ENCODE measurements around the gene UBA6.
"Not testable (repeated sequence)": the region's sequence is repeated elsewhere in the genome, so short reads cannot be mapped to it uniquely, and the experiment has no call there.

UBA6 gene

GRCh38 chr4:67659065-67659464 is 41.9 kb downstream of the UBA6 start:
- DNase-seq, result no peak

GRCh38 chr4:67658302-67658701 is 42.7 kb downstream of the UBA6 start:
- no peak for DNase-seq

- DNase-seq, result no peak
Measured at GRCh38 chr4:67651536-67651935, 49.4 kb downstream of the UBA6 start.

- no peak for DNase-seq
Measured at GRCh38 chr4:67638136-67638535, 62.8 kb downstream of the UBA6 start.

GRCh38 chr4:67636978-67637377 is 64.0 kb downstream of the UBA6 start:
- DNase-seq, result not testable (repeated sequence)

- DNase-seq, result no peak
Measured at GRCh38 chr4:67635331-67635730, 65.6 kb downstream of the UBA6 start.

GRCh38 chr4:67634741-67635140 is 66.2 kb downstream of the UBA6 start:
- DNase-seq, result no peak

- DNase-seq, result no peak
Measured at GRCh38 chr4:67632492-67632891, 68.5 kb downstream of the UBA6 start.

GRCh38 chr4:67624939-67625338 is 76.0 kb downstream of the UBA6 start:
- DNase-seq, result no peak

GRCh38 chr4:67616478-67616877 is 84.5 kb downstream of the UBA6 start:
- no peak for DNase-seq

GRCh38 chr4:67615119-67615518 is 85.8 kb downstream of the UBA6 start:
- no peak for DNase-seq

GRCh38 chr4:67614186-67614585 is 86.8 kb downstream of the UBA6 start:
- DNase-seq, result no peak

GRCh38 chr4:67608027-67608426 is 92.9 kb downstream of the UBA6 start:
- DNase-seq, result no peak

GRCh38 chr4:67604749-67605148 is 96.2 kb downstream of the UBA6 start:
- no peak for DNase-seq

- no peak for DNase-seq
Measured at GRCh38 chr4:67604029-67604381, 97.0 kb downstream of the UBA6 start.

- DNase-seq, result no peak
Measured at GRCh38 chr4:67603310-67604028, 97.5 kb downstream of the UBA6 start.

GRCh38 chr4:67593741-67594175 is 107.2 kb downstream of the UBA6 start:
- DNase-seq, result no peak

- DNase-seq, result no peak
Measured at GRCh38 chr4:67587156-67587555, 113.8 kb downstream of the UBA6 start.

GRCh38 chr4:67584496-67584895 is 116.5 kb downstream of the UBA6 start:
- DNase-seq, result no peak

GRCh38 chr4:67581913-67582312 is 119.0 kb downstream of the UBA6 start:
- no peak for DNase-seq

GRCh38 chr4:67581208-67581857 is 119.6 kb downstream of the UBA6 start:
- DNase-seq, result no peak

- DNase-seq, result no peak
Measured at GRCh38 chr4:67580577-67580976, 120.4 kb downstream of the UBA6 start.

GRCh38 chr4:67576538-67576937 is 124.4 kb downstream of the UBA6 start:
- no peak for DNase-seq

GRCh38 chr4:67576059-67576466 is 124.9 kb downstream of the UBA6 start:
- no peak for DNase-seq
